H9 (cell line): Measurements from ENCODE around the gene FDX2. TPM values are rescaled to one million over a fixed set of nuclear protein-coding genes. Genes with fewer than 3 reads are reported as not detected.
A peak's percentile ranks its signal among the peaks of the same experiment; 100 is the strongest.

ENCODE experiments used
- DNase-seq: peaks from one replicate; pipeline ENCODE4 v3.0.0-alpha.2; 2017
- H2AFZ ChIP-seq: one replicate; pipeline ENCODE4 v1.6.1; 2013; ENCODE audit warnings: mild to moderate bottlenecking, low read length, control low read depth, moderate library complexity
- H2AK5ac ChIP-seq: 2 replicates; pipeline ENCODE4 v1.6.1; 2013; ENCODE audit warnings: low read length, control low read depth, mixed read lengths; ENCODE audit not compliant: insufficient read length
- H2BK120ac ChIP-seq: one replicate; pipeline ENCODE4 v1.6.1; 2013; ENCODE audit warnings: low read depth, mild to moderate bottlenecking, low read length, control low read depth, inconsistent platforms; ENCODE audit not compliant: poor library complexity, severe bottlenecking
- H2BK12ac ChIP-seq: 2 replicates; pipeline ENCODE4 v1.6.1; 2013; ENCODE audit warnings: low read length, control low read depth, mixed read lengths, low read depth; ENCODE audit not compliant: insufficient read length
- H2BK15ac ChIP-seq: 2 replicates; pipeline ENCODE4 v1.6.1; 2013; ENCODE audit warnings: low read depth, low read length, control low read depth
- H2BK20ac ChIP-seq: one replicate; pipeline ENCODE4 v1.6.1; 2013; ENCODE audit warnings: low read depth, mild to moderate bottlenecking, low read length, control low read depth, inconsistent platforms; ENCODE audit not compliant: poor library complexity, severe bottlenecking
- H2BK5ac ChIP-seq: 2 replicates; pipeline ENCODE4 v1.6.1; 2013; ENCODE audit warnings: low read length, control low read depth, mixed read lengths; ENCODE audit not compliant: insufficient read length
- H3K14ac ChIP-seq: 2 replicates; pipeline ENCODE4 v1.6.1; 2013; ENCODE audit warnings: low read length, control low read depth; ENCODE audit not compliant: insufficient read depth
- H3K18ac ChIP-seq: 2 replicates; pipeline ENCODE4 v1.6.1; 2013; ENCODE audit warnings: low read depth, mild to moderate bottlenecking, mixed read lengths, low read length, control low read depth; ENCODE audit not compliant: insufficient read length
- H3K23ac ChIP-seq: 2 replicates; pipeline ENCODE4 v1.6.1; 2013; ENCODE audit warnings: low read length, control low read depth, mixed read lengths, low read depth; ENCODE audit not compliant: insufficient read length
- H3K23me2 ChIP-seq: 2 replicates; pipeline ENCODE4 v1.6.1; 2013; ENCODE audit warnings: low read depth, mild to moderate bottlenecking, mixed read lengths, low read length, control low read depth; ENCODE audit not compliant: insufficient read length, poor library complexity, severe bottlenecking
- H3K27ac ChIP-seq: 2 replicates; pipeline ENCODE4 v1.5.1; 2013; ENCODE audit warnings: low read length, control low read depth, mixed read lengths, low read depth; ENCODE audit not compliant: insufficient read length
- H3K27me3 ChIP-seq: 2 replicates; pipeline ENCODE4 v1.6.1; 2013; ENCODE audit warnings: low read length, control low read depth, inconsistent platforms; ENCODE audit not compliant: insufficient read depth
- H3K4ac ChIP-seq: 2 replicates; pipeline ENCODE4 v1.6.1; 2013; ENCODE audit warnings: low read depth, mild to moderate bottlenecking, control low read depth, inconsistent platforms, low read length, moderate library complexity
- H3K4me1 ChIP-seq: 2 replicates; pipeline ENCODE4 v1.6.1; 2013; ENCODE audit warnings: low read length, control low read depth, inconsistent platforms; ENCODE audit not compliant: insufficient read depth
- H3K4me2 ChIP-seq: 2 replicates; pipeline ENCODE4 v1.6.1; 2013; ENCODE audit warnings: low read length, control low read depth, mixed read lengths; ENCODE audit not compliant: insufficient read length, insufficient read depth
- H3K56ac ChIP-seq: 2 replicates; pipeline ENCODE4 v1.6.1; 2013; ENCODE audit warnings: low read depth, mild to moderate bottlenecking, mixed read lengths, low read length, control low read depth; ENCODE audit not compliant: insufficient read length
- H3K79me1 ChIP-seq: 2 replicates; pipeline ENCODE4 v1.6.1; 2013; ENCODE audit warnings: low read depth, mild to moderate bottlenecking, moderate library complexity, low read length, control low read depth, inconsistent platforms; ENCODE audit not compliant: insufficient read depth, poor library complexity, severe bottlenecking
- H3K79me2 ChIP-seq: 2 replicates; pipeline ENCODE4 v1.6.1; 2013; ENCODE audit warnings: low read length, control low read depth, inconsistent platforms; ENCODE audit not compliant: insufficient read depth
- H3K9ac ChIP-seq: 2 replicates; pipeline ENCODE4 v1.6.1; 2013; ENCODE audit warnings: low read length, control low read depth, mixed read lengths; ENCODE audit not compliant: insufficient read length; ENCODE audit errors: extremely low read depth
- H3K9me3 ChIP-seq: one replicate; pipeline ENCODE4 v1.6.1; 2013; ENCODE audit warnings: low read depth, low read length, inconsistent platforms; ENCODE audit not compliant: control insufficient read depth
- H3T11ph ChIP-seq: one replicate; pipeline ENCODE4 v1.6.1; 2013; ENCODE audit warnings: mild to moderate bottlenecking, low read length, control low read depth, inconsistent platforms
- H4K20me1 ChIP-seq: one replicate; pipeline ENCODE4 v1.6.1; 2013; ENCODE audit not compliant: control insufficient read depth, insufficient read length, insufficient read depth
- H4K5ac ChIP-seq: 2 replicates; pipeline ENCODE4 v1.6.1; 2013; ENCODE audit warnings: low read depth, mild to moderate bottlenecking, mixed read lengths, low read length, control low read depth; ENCODE audit not compliant: insufficient read length
- H4K8ac ChIP-seq: replicated peaks from 2 replicates; pipeline ENCODE4 v1.6.1; 2013; ENCODE audit warnings: low read length, control low read depth, mixed read lengths, low read depth; ENCODE audit not compliant: insufficient read length
- H4K91ac ChIP-seq: 2 replicates; pipeline ENCODE4 v1.6.1; 2013; ENCODE audit warnings: low read depth, mild to moderate bottlenecking, moderate library complexity, mixed read lengths, low read length, control low read depth; ENCODE audit not compliant: insufficient read length
- H3K27ac Mint-ChIP-seq, 3 experiments: 2 replicates in 2 of 3; 3 replicates in 1 of 3; pipeline ENCODE4 v1.8.0; 2020 to 2021; ENCODE audit warnings: mixed read lengths in 3 of 3, mild to moderate bottlenecking in 1 of 3, moderate library complexity in 1 of 3
- H3K27me3 Mint-ChIP-seq: 2 replicates; pipeline ENCODE4 v1.8.0; 2021; ENCODE audit warnings: low read depth, mild to moderate bottlenecking, moderate library complexity, mixed read lengths
- H3K36me3 Mint-ChIP-seq, 3 experiments: 2 replicates in 2 of 3; 3 replicates in 1 of 3; pipeline ENCODE4 v1.8.0; 2020 to 2021; ENCODE audit warnings: low read depth in 3 of 3, mixed read lengths in 3 of 3; ENCODE audit not compliant: insufficient read depth in 1 of 3
- H3K4me1 Mint-ChIP-seq, 2 experiments: 2 replicates each; pipeline ENCODE4 v1.8.0; 2020; ENCODE audit warnings: mixed read lengths in 2 of 2
- H3K4me3 Mint-ChIP-seq, 2 experiments: 2 replicates in 1 of 2; 3 replicates in 1 of 2; pipeline ENCODE4 v1.8.0; 2020 to 2021; ENCODE audit warnings: mild to moderate bottlenecking in 2 of 2, mixed read lengths in 2 of 2, moderate library complexity in 1 of 2
- H3K9me3 Mint-ChIP-seq, 2 experiments: 2 replicates in 1 of 2; 3 replicates in 1 of 2; pipeline ENCODE4 v1.8.0; 2020; ENCODE audit warnings: mild to moderate bottlenecking in 2 of 2, mixed read lengths in 2 of 2, moderate library complexity in 1 of 2
- WGBS: extraction: QIAGEN DNeasy Blood & Tissue Kit; methylation state at CpG from one replicate; pipeline ENCODE4 v1.1.7; 2013; ENCODE audit warnings: missing lambda C conversion rate, low lambda C conversion rate, mixed read lengths; ENCODE audit not compliant: insufficient read length; ENCODE audit errors: extremely low coverage; 5-methylcytosine and 5-hydroxymethylcytosine counted together
- total RNA-seq: library from RNA; stranded (reverse); gene quantifications from 2 replicates; pipeline ENCODE4 v1.2.1, GENCODE V29; 2021
- TF ChIP-seq, protein P1 (sequence below): fragments of 200-600 bp; sonication (generic); conservative IDR thresholded peaks from 3 replicates; pipeline ENCODE4 v1.8.0; 2021; ENCODE audit warnings: antibody characterized with exemption, mild to moderate bottlenecking

The FDX2 gene
- total RNA-seq, 1 experiment from 2014 or later = 27.7 TPM

DNA sequence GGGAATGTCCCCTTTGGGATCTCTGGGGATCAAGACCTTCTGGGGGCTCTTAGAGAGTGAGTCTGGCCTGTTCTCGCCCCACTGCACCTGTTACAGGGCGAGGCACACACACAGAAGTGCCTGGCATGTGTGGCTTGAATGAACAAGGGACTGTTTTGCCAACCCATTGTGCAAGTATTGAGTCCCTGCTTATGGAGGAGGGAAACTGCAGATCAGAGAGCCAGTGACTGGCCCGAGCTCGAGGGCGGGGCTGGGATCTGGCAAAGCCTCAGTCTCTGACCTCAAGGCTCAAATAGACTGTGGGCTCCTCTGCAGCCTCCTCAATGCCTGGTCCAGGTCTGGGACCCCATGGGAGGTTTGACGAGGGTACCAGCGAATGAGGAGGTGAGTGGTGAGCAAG, 12.0 kb upstream of the FDX2 start:
- no CpG with 5 or more reads among the region's 7 CpGs for WGBS
- Histone ChIP-seq H3K79me2 (peaks cover 7% of the 10 kb centered on the region; the same call in 1 of the 2 replicates), H3K27me3 (no peaks in the 10 kb centered on the region), H2AK5ac (no peak overlapping the region), H3K23me2 (peaks cover 6% of the 10 kb centered on the region), H2BK20ac (no peak overlapping the region), H2BK15ac (no peak overlapping the region), H3K9ac (no peak overlapping the region), H4K8ac (no peak overlapping the region), H3K23ac (no peak overlapping the region), H3K18ac (no peak overlapping the region), H2BK5ac (no peak overlapping the region), H2BK12ac (no peak overlapping the region), H4K20me1 (no peaks in the 10 kb centered on the region), H3K9me3 (no peaks in the 10 kb centered on the region), H3T11ph (no peak overlapping the region), H2BK120ac (no peak overlapping the region), H3K56ac (no peak overlapping the region), H3K4me1 (no peaks in the 10 kb centered on the region), H3K4ac (no peak overlapping the region), H2AFZ (no peak overlapping the region), H3K27ac (no peak overlapping the region), H3K79me1 (peaks cover 4% of the 10 kb centered on the region), H3K4me2 (no peak overlapping the region), H4K91ac (no peak overlapping the region), H3K14ac (no peak overlapping the region), H4K5ac (no peak overlapping the region)
- 0 out of 7 replicates have a peak overlapping the region, but pooled peaks of 1 of the 3 experiments have one; percentile 77 for H3K27ac Mint-ChIP-seq
- no peaks in the 10 kb centered on the region; a peak in 1 of 5 replicates for H3K9me3 Mint-ChIP-seq
- no peaks in the 10 kb centered on the region for H3K27me3 Mint-ChIP-seq
- peaks cover 19 to 70% (median 61%) of the 10 kb centered on the region in 3 experiments; a peak in 6 of 7 replicates for H3K36me3 Mint-ChIP-seq
- DNase-seq = no peak
- H3K4me1 Mint-ChIP-seq = peaks cover 7% of the 10 kb centered on the region in 2 experiments
- TF ChIP-seq, protein P1, sequence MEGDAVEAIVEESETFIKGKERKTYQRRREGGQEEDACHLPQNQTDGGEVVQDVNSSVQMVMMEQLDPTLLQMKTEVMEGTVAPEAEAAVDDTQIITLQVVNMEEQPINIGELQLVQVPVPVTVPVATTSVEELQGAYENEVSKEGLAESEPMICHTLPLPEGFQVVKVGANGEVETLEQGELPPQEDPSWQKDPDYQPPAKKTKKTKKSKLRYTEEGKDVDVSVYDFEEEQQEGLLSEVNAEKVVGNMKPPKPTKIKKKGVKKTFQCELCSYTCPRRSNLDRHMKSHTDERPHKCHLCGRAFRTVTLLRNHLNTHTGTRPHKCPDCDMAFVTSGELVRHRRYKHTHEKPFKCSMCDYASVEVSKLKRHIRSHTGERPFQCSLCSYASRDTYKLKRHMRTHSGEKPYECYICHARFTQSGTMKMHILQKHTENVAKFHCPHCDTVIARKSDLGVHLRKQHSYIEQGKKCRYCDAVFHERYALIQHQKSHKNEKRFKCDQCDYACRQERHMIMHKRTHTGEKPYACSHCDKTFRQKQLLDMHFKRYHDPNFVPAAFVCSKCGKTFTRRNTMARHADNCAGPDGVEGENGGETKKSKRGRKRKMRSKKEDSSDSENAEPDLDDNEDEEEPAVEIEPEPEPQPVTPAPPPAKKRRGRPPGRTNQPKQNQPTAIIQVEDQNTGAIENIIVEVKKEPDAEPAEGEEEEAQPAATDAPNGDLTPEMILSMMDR = no peak
- H3K4me3 Mint-ChIP-seq = no peak overlapping the region
